ENCODE results near the gene KRT8. TPM values are rescaled to one million over a fixed set of nuclear protein-coding genes. Genes with fewer than 3 reads are reported as not detected.
"Not testable (repeated sequence)": the region's sequence is repeated elsewhere in the genome, so short reads cannot be mapped to it uniquely, and the experiment has no call there.

Gene KRT8
- total RNA-seq, 1 donor from 2014 or later, result 18.6 TPM

DNA sequence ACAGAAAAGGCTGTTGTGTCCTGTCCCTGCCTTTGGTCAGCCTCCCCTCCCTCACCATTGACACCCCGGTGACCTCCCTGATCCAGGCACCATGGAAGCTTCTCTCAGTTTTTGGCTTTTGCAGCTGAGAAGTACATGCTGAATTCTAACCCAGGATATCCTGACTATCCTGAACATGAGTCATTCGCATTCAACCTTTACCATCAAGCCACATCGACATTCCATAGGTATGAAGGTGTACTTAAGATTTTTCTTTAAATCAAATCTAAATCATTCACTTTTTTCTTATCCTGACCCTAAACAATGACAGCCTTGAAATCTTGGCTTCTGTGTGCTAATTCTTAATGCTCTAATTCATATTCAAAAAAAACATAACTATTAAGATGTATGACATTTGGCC is 47.4 kb downstream of the KRT8 start:
- no peaks in the 10 kb centered on the region for H3K9me3 Mint-ChIP-seq (ENCODE audit: unreplicated experiment)
- H3K4me3 Mint-ChIP-seq (ENCODE audit: unreplicated experiment), result no peak overlapping the region
- TF ChIP-seq, protein P1, sequence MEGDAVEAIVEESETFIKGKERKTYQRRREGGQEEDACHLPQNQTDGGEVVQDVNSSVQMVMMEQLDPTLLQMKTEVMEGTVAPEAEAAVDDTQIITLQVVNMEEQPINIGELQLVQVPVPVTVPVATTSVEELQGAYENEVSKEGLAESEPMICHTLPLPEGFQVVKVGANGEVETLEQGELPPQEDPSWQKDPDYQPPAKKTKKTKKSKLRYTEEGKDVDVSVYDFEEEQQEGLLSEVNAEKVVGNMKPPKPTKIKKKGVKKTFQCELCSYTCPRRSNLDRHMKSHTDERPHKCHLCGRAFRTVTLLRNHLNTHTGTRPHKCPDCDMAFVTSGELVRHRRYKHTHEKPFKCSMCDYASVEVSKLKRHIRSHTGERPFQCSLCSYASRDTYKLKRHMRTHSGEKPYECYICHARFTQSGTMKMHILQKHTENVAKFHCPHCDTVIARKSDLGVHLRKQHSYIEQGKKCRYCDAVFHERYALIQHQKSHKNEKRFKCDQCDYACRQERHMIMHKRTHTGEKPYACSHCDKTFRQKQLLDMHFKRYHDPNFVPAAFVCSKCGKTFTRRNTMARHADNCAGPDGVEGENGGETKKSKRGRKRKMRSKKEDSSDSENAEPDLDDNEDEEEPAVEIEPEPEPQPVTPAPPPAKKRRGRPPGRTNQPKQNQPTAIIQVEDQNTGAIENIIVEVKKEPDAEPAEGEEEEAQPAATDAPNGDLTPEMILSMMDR (IDR thresholded peaks at IDR 0.05), result no peak
- H3K27ac Mint-ChIP-seq (ENCODE audit: unreplicated experiment), result no peak overlapping the region
- no peaks in the 10 kb centered on the region for H3K36me3 Mint-ChIP-seq (ENCODE audit: unreplicated experiment)
- DNase-seq (ENCODE audit: extremely low spot score, unreplicated experiment), result no peak
- peaks cover 8% of the 10 kb centered on the region for H3K4me1 Mint-ChIP-seq (ENCODE audit: unreplicated experiment)
- H3K27me3 Mint-ChIP-seq (ENCODE audit: unreplicated experiment), result peaks cover 35% of the 10 kb centered on the region

DNA sequence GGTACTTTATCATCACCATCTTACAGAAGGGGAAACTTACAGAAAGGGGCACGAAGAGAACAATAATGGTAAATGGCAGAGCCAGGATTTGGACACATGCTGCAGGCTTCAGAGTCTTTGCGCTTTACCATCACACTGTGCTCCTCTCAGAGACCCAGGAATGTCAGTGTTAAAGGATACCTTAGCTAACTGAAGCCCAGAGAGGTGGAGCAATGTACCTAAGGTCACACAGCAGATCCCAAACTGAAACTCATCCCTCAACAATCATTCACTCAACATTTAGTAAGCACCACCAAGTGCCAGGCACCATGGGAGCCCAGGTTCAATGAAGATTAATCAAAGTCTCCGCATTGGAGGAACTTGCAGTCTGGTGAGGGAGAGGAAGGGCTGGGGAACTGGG is 48.1 kb downstream of the KRT8 start:
- no peak overlapping the region for H3K27ac Mint-ChIP-seq (ENCODE audit: unreplicated experiment)
- H3K36me3 Mint-ChIP-seq (ENCODE audit: unreplicated experiment), result no peaks in the 10 kb centered on the region
- no peak overlapping the region for H3K4me3 Mint-ChIP-seq (ENCODE audit: unreplicated experiment)
- H3K9me3 Mint-ChIP-seq (ENCODE audit: unreplicated experiment), result no peaks in the 10 kb centered on the region
- no peak for DNase-seq (ENCODE audit: extremely low spot score, unreplicated experiment)
- peaks cover 42% of the 10 kb centered on the region for H3K27me3 Mint-ChIP-seq (ENCODE audit: unreplicated experiment)
- peaks cover 8% of the 10 kb centered on the region for H3K4me1 Mint-ChIP-seq (ENCODE audit: unreplicated experiment)
- TF ChIP-seq, protein P1 (IDR thresholded peaks at IDR 0.05), result no peak

DNA sequence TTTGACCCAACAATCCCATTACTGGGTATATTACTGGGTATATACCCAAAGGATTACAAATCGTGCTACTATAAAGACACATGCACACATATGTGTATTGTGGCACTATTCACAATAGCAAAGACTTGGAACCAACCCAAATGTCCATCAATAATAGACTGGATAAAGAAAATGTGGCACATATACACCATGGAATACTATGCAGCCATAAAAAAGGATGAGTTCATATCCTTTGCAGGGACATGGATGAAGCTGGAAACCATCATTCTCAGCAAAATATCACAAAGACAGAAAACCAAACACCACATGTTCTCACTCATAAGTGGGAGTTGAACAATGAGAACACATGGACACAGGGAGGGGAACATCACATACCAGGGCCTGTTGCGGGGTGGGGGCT is 48.8 kb downstream of the KRT8 start:
- peaks cover 48% of the 10 kb centered on the region for H3K27me3 Mint-ChIP-seq (ENCODE audit: unreplicated experiment)
- H3K4me1 Mint-ChIP-seq (ENCODE audit: unreplicated experiment); H3K27ac Mint-ChIP-seq (ENCODE audit: unreplicated experiment); DNase-seq (ENCODE audit: extremely low spot score, unreplicated experiment); H3K9me3 Mint-ChIP-seq (ENCODE audit: unreplicated experiment); H3K4me3 Mint-ChIP-seq (ENCODE audit: unreplicated experiment); H3K36me3 Mint-ChIP-seq (ENCODE audit: unreplicated experiment): not testable (repeated sequence)

DNA sequence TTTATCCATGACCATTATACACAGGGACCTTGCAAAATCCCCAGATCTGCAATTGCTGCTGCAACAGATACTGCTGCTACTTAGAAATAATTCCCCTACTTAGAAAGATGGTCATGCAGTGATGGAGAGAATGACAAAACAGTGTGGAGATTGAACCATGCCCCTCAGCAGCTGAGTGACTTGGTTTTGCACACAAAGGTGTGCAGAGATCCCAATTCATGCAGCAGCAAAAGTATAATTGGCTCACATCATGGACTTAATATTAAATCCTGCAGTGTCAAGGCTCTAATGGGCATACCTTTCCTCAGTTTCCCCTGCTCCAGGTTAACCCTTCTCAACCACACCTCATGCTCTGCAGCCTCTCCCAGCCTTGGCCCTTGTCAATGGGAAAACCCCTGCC is 53.1 kb downstream of the KRT8 start:
- no peak for DNase-seq (ENCODE audit: extremely low spot score, unreplicated experiment)
- Mint-ChIP-seq H3K4me3 (ENCODE audit: unreplicated experiment) (no peak overlapping the region), H3K27ac (ENCODE audit: unreplicated experiment) (no peak overlapping the region), H3K36me3 (ENCODE audit: unreplicated experiment) (no peaks in the 10 kb centered on the region), H3K4me1 (ENCODE audit: unreplicated experiment) (no peaks in the 10 kb centered on the region), H3K9me3 (ENCODE audit: unreplicated experiment) (no peaks in the 10 kb centered on the region), H3K27me3 (ENCODE audit: unreplicated experiment) (peaks cover 57% of the 10 kb centered on the region)
- TF ChIP-seq, protein P1 (IDR thresholded peaks at IDR 0.05), result no peak

DNA sequence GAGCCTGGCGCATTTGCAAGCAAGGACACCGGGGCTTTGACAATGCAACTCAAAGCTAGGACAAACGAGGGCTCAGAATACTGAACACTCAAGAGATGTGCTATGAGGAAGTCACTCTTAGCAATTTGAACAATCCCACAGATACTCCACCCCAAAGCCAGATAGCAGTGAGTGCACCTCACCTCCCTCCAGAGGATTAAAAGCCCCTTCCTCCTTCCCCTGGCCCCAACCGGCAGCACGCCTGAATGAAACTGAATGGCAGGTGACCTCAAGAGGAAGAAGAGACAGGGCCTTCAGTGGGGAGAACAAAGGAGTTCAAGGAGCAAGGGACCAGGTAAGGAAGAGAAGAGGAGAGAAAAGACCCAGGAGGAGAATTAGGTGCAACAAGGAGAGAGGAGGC is 54.2 kb downstream of the KRT8 start:
- H3K27me3 Mint-ChIP-seq (ENCODE audit: unreplicated experiment), result peaks cover 54% of the 10 kb centered on the region
- H3K27ac Mint-ChIP-seq (ENCODE audit: unreplicated experiment), result no peak overlapping the region
- no peak overlapping the region for H3K4me3 Mint-ChIP-seq (ENCODE audit: unreplicated experiment)

More for the DNA sequence above, 54.2 kb downstream of the KRT8 start:
- DNase-seq (ENCODE audit: extremely low spot score, unreplicated experiment), result no peak
- H3K4me1 Mint-ChIP-seq (ENCODE audit: unreplicated experiment), result no peaks in the 10 kb centered on the region
- no peaks in the 10 kb centered on the region for H3K36me3 Mint-ChIP-seq (ENCODE audit: unreplicated experiment)
- no peaks in the 10 kb centered on the region for H3K9me3 Mint-ChIP-seq (ENCODE audit: unreplicated experiment)
- TF ChIP-seq, protein P1 (IDR thresholded peaks at IDR 0.05), result no peak

All from osteocyte (in vitro differentiated cells).